ENCODE measurements around the gene TMF1.

TMF1 gene

DNA sequence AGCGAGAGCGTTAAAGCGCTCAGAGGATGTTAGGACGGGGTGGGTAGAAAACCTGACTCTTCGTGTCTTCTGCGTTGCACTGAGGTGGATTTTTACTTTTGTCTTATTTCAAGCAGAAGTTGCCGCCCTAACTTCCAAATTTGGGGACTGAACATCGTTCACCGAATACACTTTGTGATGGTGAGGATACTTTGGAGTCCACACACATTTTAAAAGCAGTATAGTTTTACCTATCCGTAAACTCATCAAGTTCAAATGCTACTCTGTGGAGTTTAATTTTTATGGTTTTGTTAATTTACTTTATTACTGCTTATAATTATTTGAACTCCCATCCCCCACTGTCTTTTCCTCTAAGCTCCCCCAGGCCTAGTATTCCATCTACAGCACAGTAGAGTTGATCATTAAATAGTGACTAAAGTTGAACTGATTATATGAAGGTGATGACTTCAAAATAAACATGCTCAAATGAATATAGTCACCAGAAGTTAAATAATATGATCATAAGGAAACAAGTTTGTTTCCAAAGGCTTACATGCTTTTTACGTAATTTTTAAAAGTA, 38.0 kb downstream of the TMF1 start:
- DNase-seq (ENCODE audit: low read depth): no peak

DNA sequence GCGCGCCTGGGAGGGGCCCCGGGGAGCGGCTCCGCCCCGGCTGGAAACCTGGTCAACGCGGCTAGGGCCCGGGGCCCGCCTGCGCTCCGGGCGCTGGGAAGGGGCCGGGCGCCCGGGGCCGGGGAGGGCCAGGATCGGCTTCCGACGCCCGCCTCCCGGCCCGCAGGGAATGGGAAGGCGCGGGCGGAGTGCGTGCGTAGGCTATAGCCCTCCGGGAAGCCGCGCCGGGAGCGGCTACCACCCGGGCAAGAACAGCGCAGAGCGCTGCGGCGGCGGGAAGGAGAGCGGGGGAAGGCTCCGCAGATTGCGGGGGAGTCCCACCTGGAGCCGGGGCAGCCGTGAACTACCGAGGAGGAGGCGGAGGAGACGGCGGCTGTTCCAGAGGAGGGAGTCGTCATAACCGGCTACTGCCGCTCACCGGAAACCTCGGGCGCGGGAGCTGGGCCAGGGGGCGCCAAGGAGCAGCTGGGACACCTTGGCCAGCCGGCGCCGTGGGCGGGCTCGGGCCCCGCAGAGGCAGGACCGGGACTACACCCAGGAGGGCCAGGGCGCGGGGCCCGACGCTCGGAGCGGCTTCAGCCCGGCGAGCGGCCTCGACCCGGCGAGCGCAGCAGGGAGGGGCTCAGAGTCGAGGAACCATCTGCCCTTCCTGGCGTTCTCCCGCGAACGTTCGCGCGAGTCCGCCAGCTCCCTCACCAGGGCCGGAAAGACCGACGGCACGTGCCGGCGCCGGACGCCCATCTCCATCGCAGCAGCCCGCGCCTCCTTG, 38.7 kb downstream of the TMF1 start, which contains the start of gene EOGT:
Gene EOGT (minus strand): TSS at position 432 of the 769 bp plus-strand sequence. CDS start 3,838 bp downstream, outside the sequence.
- peak; percentile 71 for DNase-seq (ENCODE audit: low read depth)

- DNase-seq (ENCODE audit: low read depth): no peak
These were observed 39.3 kb downstream of the TMF1 start for GRCh38 chr3:69012800-69013252.

DNA sequence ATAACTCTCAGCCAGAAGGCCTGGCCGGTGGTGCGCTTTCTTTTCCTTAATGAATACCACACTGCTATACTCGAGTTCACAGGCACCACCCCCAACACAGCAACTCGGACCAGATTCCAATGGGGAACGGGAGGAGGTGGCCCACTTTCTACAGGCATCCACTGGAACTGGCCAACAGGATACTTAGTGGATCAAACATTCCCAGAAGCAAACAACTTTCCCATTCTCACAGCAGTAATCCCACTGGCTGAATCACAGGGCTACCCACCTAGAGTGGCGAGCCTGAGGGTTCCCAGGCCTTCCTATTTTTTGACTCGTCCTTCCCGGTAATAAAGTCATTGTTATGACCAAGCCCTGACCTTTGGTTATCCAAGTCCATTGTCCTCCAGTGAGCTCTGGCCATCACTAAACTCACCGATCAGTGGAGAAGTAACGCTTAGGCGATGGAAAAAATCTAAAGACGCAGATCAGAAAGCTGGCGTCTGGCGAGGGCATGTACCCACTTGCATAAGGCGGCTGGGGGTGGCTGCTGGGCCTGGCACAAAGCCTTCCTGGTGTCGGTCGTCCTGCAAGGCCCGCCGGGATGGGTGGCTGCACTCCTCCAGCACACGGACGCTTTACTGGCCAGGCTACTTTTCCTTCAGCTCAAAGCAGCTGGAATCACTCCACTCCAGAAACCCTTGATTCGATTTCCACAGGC, 39.9 kb downstream of the TMF1 start:
- DNase-seq (ENCODE audit: low read depth): no peak

DNA sequence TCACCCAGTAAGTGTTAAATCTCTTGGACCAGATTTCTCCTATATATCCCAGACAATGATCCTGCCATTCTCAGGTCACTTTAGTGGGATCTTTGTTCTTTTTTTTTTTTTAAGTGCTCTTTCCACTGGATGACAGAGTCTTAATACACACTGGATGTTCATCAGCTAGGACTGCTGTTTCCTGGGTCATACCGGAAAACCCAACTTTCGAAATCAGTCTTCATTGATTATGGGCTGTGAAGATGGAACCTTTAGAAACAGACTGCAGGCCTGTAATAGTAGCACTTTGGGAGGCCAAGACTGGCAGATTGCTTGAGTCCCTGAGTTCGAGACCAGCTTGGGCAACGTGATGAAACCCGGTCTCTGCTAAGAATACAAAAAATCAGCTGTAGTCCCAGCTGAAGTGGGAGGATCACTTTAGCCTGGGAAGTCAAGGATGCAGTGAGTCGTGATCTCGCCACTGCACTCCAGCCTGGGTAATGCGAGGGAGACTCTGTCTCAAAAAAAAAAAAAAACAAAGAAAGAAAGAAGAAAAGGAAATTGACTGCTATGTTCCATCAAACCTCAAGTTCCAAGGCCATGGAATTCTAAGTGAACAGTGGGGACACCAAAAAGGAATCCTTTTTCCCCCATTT, 40.9 kb downstream of the TMF1 start:
- no peak for DNase-seq (ENCODE audit: low read depth)

GRCh38 chr3:69009559-69010410, 42.3 kb downstream of the TMF1 start:
- DNase-seq (ENCODE audit: low read depth): peak; percentile 90

- no peak for DNase-seq (ENCODE audit: low read depth)
These were observed 43.2 kb downstream of the TMF1 start for GRCh38 chr3:69008980-69009379.

DNA sequence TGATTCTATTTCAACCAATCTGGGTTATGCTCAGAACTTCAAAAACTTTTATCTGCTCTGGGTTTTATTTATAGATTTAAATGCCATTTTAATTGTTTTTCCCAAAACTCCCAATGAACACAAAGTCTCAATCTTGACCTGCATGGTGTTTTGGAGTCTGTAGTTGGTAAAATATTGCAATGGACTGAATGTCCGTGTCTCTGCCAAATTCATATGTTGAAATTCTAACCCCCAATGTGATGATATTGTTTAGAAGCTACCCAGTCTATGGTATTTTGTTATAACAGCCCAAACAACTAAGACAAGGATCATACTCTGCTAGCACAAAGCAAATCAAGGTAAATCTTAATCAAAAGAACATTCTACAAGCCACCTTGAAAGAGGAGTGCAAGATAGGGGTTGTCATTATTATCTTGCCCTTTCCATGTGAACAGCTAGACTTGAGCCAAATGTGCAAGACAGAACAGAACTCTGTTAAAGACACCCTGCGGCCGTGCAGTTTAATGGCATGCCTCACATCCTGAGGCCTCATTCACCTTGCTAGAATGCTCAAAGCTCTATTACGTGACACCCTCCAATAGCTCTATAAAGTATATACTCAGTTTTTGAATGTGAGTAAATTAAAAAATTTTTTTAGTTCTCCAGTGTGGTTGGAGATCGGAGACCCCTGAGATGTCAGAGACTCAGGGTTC, 46.2 kb downstream of the TMF1 start:
- no peak for DNase-seq (ENCODE audit: low read depth)

GRCh38 chr3:69005071-69005790, 46.9 kb downstream of the TMF1 start:
- DNase-seq (ENCODE audit: low read depth): no peak

DNA sequence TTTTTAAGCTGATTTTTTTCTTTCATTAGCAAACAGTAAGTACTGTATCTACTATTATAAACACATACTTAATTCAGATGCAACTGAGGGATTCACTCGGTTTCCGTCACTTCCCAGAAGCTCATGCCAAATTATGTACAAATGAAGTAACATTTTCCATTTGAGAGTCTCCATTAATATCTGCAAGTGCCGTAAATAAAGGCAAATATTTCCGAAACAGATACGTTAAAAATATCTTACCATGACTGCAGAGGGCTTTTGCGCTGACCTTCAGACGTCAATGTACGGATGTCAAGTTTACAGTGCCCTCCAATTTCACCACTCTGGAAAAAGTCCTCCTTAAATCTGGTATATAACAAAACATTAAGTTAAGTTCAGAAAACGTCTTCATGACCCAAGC, 48.0 kb downstream of the TMF1 start:
- no peak for DNase-seq (ENCODE audit: low read depth)

- no peak for DNase-seq (ENCODE audit: low read depth)
These were observed 52.5 kb downstream of the TMF1 start for GRCh38 chr3:68999605-69000004.

DNA sequence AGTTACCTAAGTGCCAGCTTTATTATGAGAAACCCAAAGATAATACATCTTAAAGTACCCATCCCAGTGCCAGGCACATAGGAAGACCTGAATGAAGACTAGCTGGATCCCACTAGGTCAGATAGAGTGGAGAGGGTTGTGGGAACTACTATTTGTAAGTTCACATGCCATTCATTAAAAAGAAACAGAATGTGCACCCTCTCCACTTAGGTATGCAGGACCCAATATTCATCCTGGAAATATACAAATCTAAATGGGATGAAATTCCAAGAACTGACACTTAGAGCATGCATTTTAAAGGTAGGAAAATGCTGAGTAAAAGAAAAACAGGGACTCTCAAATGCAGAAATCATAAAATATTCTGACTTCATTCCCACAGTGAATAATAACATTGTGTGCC, 53.0 kb downstream of the TMF1 start:
- DNase-seq (ENCODE audit: low read depth): no peak

DNA sequence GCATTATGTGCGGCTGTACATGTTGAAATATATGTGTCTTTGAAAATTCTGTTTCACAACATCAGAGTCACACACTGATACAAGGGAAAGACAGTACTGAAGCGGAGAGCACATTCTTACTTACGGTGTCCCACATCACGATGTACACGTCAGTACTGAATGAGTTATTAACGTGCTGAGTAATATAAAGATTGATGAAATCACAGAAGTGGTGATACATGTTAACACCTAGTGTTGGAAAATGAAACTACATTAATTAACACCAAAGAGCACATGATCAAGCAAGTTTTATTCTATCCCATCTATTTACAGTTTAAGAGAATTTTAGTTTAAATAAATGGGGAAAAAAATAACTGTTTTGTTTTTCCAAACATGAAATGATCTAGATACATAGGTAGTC, 54.2 kb downstream of the TMF1 start:
- no peak for DNase-seq (ENCODE audit: low read depth)

DNA sequence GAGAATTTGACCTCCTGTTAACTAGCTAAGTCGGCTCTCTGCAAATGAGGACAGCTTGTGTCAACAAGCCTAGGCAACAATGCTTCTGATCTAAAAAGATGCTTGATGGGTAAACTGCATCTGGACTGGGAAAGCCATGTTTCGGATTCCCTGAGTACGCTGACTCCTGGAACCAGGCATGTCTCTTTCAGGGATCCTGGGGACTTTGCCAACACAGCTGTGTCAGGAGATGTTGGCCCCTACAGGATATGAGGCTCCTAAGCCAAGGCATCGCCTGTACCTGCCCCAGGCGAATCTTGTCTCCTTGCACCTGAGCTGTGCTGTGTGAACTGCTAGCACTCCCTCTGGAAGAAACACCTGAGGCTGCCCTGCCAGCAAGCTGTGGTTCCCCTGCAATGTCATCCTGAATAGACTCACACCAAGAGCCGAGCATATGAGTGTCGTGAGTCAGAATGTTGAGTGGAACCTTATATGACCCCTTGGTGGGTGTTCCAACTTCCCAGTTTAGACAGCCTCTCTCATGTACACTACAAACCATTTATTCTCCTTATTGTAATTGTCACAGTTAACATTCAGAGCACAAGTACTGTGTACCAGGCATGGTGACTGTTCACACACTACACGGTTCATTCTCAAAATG, 55.7 kb downstream of the TMF1 start:
- DNase-seq (ENCODE audit: low read depth): no peak

- peak; percentile 9 for DNase-seq (ENCODE audit: low read depth)
These were observed 63.4 kb downstream of the TMF1 start for GRCh38 chr3:68988740-68989139.

GRCh38 chr3:68987322-68987721, 64.8 kb downstream of the TMF1 start:
- no peak for DNase-seq (ENCODE audit: low read depth)

DNA sequence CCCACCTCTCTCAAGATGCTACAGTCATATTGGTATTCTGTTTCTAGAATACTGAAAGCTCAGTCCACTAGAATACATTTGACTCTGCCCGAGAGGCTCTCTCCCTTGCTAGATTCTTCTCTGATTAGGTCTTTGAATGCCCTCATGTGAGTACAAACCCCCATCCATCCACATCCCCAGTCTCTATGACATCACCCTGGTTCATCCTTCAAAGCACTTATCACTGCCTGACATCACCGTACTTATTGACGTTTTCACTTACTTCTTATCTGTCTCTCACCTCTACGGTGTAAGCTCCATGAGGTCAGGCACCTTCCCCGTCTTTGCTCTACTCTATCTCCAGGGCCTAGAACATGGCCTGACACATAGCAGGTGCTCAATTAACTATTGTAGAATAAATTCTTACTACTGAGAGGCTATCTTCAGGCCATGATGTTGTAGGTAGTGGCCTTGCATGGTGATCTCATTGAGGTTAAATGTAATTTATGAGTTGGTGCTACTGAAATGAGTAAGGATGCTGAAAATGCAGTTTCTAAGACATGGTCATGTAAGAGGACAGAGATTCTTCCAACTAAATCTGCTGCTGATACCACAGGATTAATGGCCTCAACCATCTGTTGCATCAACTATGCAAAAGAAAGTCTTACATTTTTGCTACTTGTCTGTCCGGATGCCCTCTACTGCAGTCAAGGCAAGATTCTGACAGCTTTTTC, 65.5 kb downstream of the TMF1 start:
- no peak for DNase-seq (ENCODE audit: low read depth)

GRCh38 chr3:68985146-68985790, 66.9 kb downstream of the TMF1 start:
- no peak for DNase-seq (ENCODE audit: low read depth)
